Neural crest cell (in vitro differentiated cells): ENCODE data around the gene EXOC4. TPM values are rescaled to one million over a fixed set of nuclear protein-coding genes. Genes with fewer than 3 reads are reported as not detected.
A peak's percentile ranks its signal among the peaks of the same experiment; 100 is the strongest.
"Not testable (repeated sequence)": the region's sequence is repeated elsewhere in the genome, so short reads cannot be mapped to it uniquely, and the experiment has no call there.

Source experiments
- DNase-seq: peaks from one replicate; pipeline ENCODE4 v3.0.0; 2021; ENCODE audit warnings: low read depth, mixed read lengths, low spot score
- H3K27ac Mint-ChIP-seq: one replicate; pipeline ENCODE4 v1.8.0; 2021; ENCODE audit warnings: mild to moderate bottlenecking, mixed read lengths; ENCODE audit not compliant: unreplicated experiment
- H3K27me3 Mint-ChIP-seq: 2 replicates; pipeline ENCODE4 v1.8.0; 2021; ENCODE audit warnings: low read depth, mild to moderate bottlenecking, mixed read lengths
- H3K36me3 Mint-ChIP-seq: 2 replicates; pipeline ENCODE4 v1.8.0; 2021; ENCODE audit warnings: low read depth, mild to moderate bottlenecking, mixed read lengths
- H3K4me1 Mint-ChIP-seq: 2 replicates; pipeline ENCODE4 v1.8.0; 2021; ENCODE audit warnings: mixed read lengths
- H3K4me3 Mint-ChIP-seq: one replicate; pipeline ENCODE4 v1.8.0; 2021; ENCODE audit warnings: mild to moderate bottlenecking, mixed read lengths
- H3K9me3 Mint-ChIP-seq: 2 replicates; pipeline ENCODE4 v1.8.0; 2021; ENCODE audit warnings: mixed read lengths
- total RNA-seq: library from RNA; stranded (reverse); gene quantifications from 2 replicates; pipeline ENCODE4 v1.2.1, GENCODE V29; 2021
- TF ChIP-seq, protein P1 (sequence below): fragments of 200-600 bp; sonication (generic); conservative IDR thresholded peaks from 2 replicates; pipeline ENCODE4 v1.5.0; 2021; ENCODE audit warnings: antibody characterized with exemption, mild to moderate bottlenecking

Gene EXOC4
- total RNA-seq, 1 donor from 2014 or later: 79.7 TPM

DNA sequence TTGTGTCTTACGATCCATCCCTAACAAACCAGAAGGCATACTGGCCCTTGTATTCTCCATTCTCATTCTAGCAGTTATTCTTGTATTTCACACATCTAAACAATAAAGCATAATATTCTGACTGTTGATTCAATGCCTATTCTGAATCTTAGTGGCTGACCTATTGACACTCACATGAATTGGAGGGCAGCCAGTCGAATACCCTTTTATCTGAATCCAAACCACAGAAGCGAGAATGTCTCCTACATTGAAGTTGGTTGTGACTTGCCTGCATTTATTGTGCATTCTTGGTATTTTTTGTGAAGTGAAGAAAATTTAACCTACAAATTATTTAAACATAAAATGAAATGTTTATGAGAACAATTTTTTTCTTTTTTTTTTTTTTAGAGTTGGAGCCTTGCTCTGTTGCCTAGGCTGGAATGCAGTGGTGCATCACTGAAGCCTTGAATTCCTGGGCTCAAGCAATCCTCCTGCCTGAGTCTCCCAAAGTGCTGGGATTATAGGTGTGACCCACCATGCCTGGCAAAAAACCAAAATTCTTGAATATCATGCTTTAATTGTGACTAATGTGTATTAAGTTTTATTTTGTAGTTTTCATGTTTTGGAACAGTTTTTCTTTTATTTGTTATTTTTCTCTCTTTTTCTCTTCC lies 22.7 kb downstream of the EXOC4 start:
- Mint-ChIP-seq H3K27ac (peak overlapping the region; percentile 68), H3K27me3 (no peaks in the 10 kb centered on the region), H3K36me3 (peaks cover 37% of the 10 kb centered on the region), H3K4me3 (no peak overlapping the region), H3K4me1 (peaks cover 5% of the 10 kb centered on the region), H3K9me3 (peaks cover 6% of the 10 kb centered on the region)
- TF ChIP-seq, protein P1, sequence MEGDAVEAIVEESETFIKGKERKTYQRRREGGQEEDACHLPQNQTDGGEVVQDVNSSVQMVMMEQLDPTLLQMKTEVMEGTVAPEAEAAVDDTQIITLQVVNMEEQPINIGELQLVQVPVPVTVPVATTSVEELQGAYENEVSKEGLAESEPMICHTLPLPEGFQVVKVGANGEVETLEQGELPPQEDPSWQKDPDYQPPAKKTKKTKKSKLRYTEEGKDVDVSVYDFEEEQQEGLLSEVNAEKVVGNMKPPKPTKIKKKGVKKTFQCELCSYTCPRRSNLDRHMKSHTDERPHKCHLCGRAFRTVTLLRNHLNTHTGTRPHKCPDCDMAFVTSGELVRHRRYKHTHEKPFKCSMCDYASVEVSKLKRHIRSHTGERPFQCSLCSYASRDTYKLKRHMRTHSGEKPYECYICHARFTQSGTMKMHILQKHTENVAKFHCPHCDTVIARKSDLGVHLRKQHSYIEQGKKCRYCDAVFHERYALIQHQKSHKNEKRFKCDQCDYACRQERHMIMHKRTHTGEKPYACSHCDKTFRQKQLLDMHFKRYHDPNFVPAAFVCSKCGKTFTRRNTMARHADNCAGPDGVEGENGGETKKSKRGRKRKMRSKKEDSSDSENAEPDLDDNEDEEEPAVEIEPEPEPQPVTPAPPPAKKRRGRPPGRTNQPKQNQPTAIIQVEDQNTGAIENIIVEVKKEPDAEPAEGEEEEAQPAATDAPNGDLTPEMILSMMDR: no peak
- DNase-seq: no peak

DNA sequence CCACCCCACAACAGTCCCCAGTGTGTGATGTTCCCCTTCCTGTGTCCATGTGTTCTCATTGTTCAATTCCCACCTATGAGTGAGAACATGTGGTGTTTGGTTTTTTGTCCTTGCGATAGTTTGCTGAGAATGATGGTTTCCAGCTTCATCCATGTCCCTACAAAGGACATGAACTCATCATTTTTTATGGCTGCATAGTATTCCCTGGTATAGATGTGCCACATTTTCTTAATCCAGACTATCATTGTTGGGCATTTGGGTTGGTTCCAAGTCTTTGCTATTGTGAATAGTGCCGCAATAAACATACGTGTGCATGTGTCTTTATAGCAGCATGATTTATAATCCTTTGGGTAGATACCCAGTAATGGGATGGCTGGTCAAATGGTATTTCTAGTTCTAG lies 26.1 kb downstream of the EXOC4 start:
- not testable (repeated sequence) for H3K9me3 Mint-ChIP-seq, H3K27me3 Mint-ChIP-seq, H3K4me3 Mint-ChIP-seq, H3K27ac Mint-ChIP-seq, H3K4me1 Mint-ChIP-seq, DNase-seq
- H3K36me3 Mint-ChIP-seq: peaks cover 39% of the 10 kb centered on the region

DNA sequence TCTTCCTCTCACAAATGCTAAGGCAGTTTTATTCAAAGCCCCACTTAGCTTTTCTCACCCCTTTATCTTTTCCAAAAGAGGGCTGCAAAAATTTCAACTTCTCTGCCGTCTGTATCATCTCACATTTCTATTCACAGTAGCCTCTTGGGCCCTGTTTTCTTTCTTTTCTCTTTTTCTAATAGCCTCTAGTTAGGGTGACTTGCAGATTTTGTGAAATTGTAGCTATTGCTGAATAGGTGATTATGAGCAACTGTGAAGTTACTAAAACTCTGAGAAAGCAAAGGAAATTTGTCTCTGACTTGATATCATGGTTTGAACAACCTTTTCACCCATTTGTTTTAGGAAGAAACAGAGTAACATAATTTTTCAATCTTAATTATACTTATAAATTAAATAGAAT lies 29.2 kb downstream of the EXOC4 start:
- H3K27ac Mint-ChIP-seq: no peak overlapping the region
- DNase-seq: no peak
- TF ChIP-seq, protein P1: no peak
- peaks cover 3% of the 10 kb centered on the region for H3K4me1 Mint-ChIP-seq
- H3K27me3 Mint-ChIP-seq: no peaks in the 10 kb centered on the region
- H3K9me3 Mint-ChIP-seq: peaks cover 11% of the 10 kb centered on the region
- no peak overlapping the region for H3K4me3 Mint-ChIP-seq
- peaks cover 40% of the 10 kb centered on the region for H3K36me3 Mint-ChIP-seq

DNA sequence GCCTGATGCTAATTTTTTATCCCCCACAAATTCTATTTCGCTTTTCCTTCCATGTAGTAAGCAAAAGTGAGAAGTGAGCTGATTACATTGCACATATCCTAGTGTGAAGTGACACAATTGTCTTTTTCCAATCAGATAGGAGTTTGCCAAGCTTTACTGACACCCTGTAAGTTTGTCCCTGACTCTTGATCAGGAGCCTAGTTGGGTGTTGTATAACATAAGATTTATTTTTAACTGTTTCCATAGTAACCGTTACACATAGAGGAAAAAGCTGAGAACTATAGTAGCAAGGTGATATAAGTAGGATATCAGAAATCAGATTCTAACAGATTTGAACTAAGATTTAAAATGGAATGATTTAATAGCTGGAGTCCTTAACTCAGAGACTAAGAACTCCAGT lies 31.2 kb downstream of the EXOC4 start:
- Mint-ChIP-seq H3K27ac (no peak overlapping the region), H3K4me3 (no peak overlapping the region), H3K27me3 (no peaks in the 10 kb centered on the region), H3K36me3 (peaks cover 34% of the 10 kb centered on the region), H3K9me3 (peaks cover 5% of the 10 kb centered on the region), H3K4me1 (peaks cover 3% of the 10 kb centered on the region)
- no peak for DNase-seq
- TF ChIP-seq, protein P1: no peak

DNA sequence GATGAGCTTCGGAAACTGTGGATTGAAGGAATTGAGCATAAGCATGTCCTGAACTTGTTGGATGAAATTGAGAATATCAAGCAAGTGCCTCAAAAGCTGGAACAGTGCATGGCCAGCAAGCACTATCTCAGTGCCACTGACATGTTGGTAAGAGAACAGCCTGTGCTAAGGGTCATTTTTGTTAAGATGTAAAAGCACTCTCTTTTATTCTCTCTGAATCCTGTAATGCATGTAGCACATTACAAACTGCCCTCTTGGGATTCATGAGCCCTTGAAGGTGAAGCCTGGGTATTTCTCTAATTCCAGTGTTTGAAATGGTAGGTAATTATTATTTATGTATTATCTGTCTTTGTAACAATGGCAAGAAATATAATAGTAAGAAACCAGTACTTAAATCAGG lies 36.1 kb downstream of the EXOC4 start:
- Mint-ChIP-seq H3K27ac (no peak overlapping the region), H3K36me3 (peaks cover 26% of the 10 kb centered on the region), H3K9me3 (peaks cover 5% of the 10 kb centered on the region), H3K4me1 (peaks cover 3% of the 10 kb centered on the region), H3K4me3 (no peak overlapping the region), H3K27me3 (no peaks in the 10 kb centered on the region)
- TF ChIP-seq, protein P1: no peak
- no peak for DNase-seq

DNA sequence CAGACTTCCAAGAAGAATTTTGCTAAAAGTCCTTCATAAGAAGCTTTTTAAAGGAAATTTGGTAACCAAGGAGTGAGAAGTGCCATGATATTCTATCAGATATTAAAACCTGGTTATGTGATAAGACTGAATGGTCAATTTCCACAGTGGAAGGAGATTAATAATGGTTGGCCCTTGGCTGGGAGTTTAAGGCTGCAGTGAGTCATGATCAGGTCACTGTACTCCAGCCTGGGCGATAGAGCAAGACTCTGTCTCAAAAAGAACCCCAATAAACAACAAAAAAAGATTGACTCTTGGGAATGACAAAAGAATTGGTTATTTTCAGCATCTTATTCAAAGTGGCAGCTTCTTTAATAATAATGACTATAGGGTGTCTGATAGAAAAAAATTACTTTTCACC lies 37.2 kb downstream of the EXOC4 start:
- Mint-ChIP-seq H3K9me3 (peaks cover 2% of the 10 kb centered on the region), H3K4me3 (no peak overlapping the region), H3K4me1 (peaks cover 1% of the 10 kb centered on the region), H3K36me3 (peaks cover 22% of the 10 kb centered on the region), H3K27ac (no peak overlapping the region), H3K27me3 (no peaks in the 10 kb centered on the region)
- TF ChIP-seq, protein P1: no peak
- no peak for DNase-seq
